HepG2 (cell line): ENCODE results near the gene TRABD. TPM values are rescaled to one million over a fixed set of nuclear protein-coding genes. Genes with fewer than 3 reads are reported as not detected.

ENCODE experiments used
- ATAC-seq: fragments of 200-7000 bp; cut with Tn5 transposase; 3 replicates; pipeline ENCODE4 v1.9.1; 2020; ENCODE audit warnings: mild to moderate bottlenecking, moderate library complexity
- BruUV-seq: library from RNA; stranded (reverse); fragments of 400-500 nt; replicated peaks from 2 replicates; lab custom pipeline; 2021; lab: Mats Ljungman, UMichigan
- CTCF ChIA-PET: fragments of 300-600 bp; formaldehyde crosslinking; extraction: SDS; loops from one replicate; lab custom pipeline; 2021; ENCODE audit warnings: low total read pairs, inconsistent platforms, low intra/inter-chr PET ratio; lab: Yijun Ruan, JAX
- POLR2A ChIA-PET: fragments of 350-600 bp; sonication (Branson Sonifier 250); formaldehyde crosslinking; loops from one replicate; lab custom pipeline; 2020; ENCODE audit warnings: antibody characterized with exemption, inconsistent platforms; lab: Yijun Ruan, JAX
- DNase-seq: peaks from one replicate; pipeline ENCODE4 v3.0.0-alpha.2; 2015; ENCODE audit warnings: low spot score
- FAIRE-seq: peaks from 3 replicates; lab custom pipeline; 2011; peaks lifted over from hg19 to GRCh38; lab: Jason Lieb, UNC
- H2AFZ ChIP-seq: one replicate; pipeline ENCODE4 v1.6.1; 2011; ENCODE audit warnings: low read length, inconsistent platforms
- H3K27ac ChIP-seq: fragments of 300-600 bp; 3 replicates; pipeline ENCODE4 v1.8.0; 2011; ENCODE audit warnings: mixed run types, mild to moderate bottlenecking, mixed read lengths, low read length, inconsistent platforms; ENCODE audit not compliant: insufficient read depth; ENCODE audit errors: extremely low read length
- H3K27me3 ChIP-seq, 2 experiments: fragments of 200-600 bp in 1 of 2; 2 replicates in 1 of 2; 3 replicates in 1 of 2; pipeline versions ENCODE4 v1.6.0 to v1.8.0; 2011; ENCODE audit warnings: low read length in 2 of 2, mild to moderate bottlenecking in 2 of 2, moderate library complexity in 2 of 2, inconsistent platforms in 1 of 2; ENCODE audit not compliant: insufficient read depth in 2 of 2, control insufficient read depth in 1 of 2
- H3K36me3 ChIP-seq, 2 experiments: fragments of 200-600 bp in 1 of 2; replicated peaks in 1 of 2; 2 replicates in 1 of 2; 3 replicates in 1 of 2; pipeline versions ENCODE4 v1.5.1 to v1.8.0; 2011; ENCODE audit warnings: low read length in 2 of 2, inconsistent platforms in 1 of 2; ENCODE audit not compliant: insufficient read depth in 2 of 2, control insufficient read depth in 1 of 2
- H3K4me1 ChIP-seq: 2 replicates; pipeline ENCODE4 v1.5.1; 2012; ENCODE audit warnings: low read length, inconsistent platforms; ENCODE audit not compliant: insufficient read depth
- H3K4me2 ChIP-seq: 2 replicates; pipeline ENCODE4 v1.6.0; 2011; ENCODE audit warnings: low read depth, low read length, inconsistent platforms
- H3K4me3 ChIP-seq, 3 experiments: fragments of 200-600 bp in 1 of 3; sonication (generic), shearing (Covaris generic) in 1 of 3; replicated peaks in 1 of 3; 2 replicates each; pipeline ENCODE4 v1.5.1; 2011 to 2016; ENCODE audit warnings: low read length in 3 of 3, inconsistent platforms in 2 of 3, low read depth in 2 of 3, mild to moderate bottlenecking in 2 of 3, control low read depth in 1 of 3, mixed read lengths in 1 of 3; ENCODE audit not compliant: insufficient read depth in 1 of 3
- H3K79me2 ChIP-seq: one replicate; pipeline ENCODE4 v1.6.1; 2011; ENCODE audit warnings: low read length, inconsistent platforms; ENCODE audit not compliant: insufficient read depth
- H3K9ac ChIP-seq: 2 replicates; pipeline ENCODE4 v1.6.0; 2011; ENCODE audit warnings: mild to moderate bottlenecking, low read depth, low read length, inconsistent platforms; ENCODE audit not compliant: insufficient read depth
- H3K9me3 ChIP-seq: 2 replicates; pipeline ENCODE4 v1.5.1; 2012; ENCODE audit warnings: mild to moderate bottlenecking, low read length
- H4K20me1 ChIP-seq: 2 replicates; pipeline ENCODE4 v1.6.0; 2011; ENCODE audit warnings: inconsistent platforms, mild to moderate bottlenecking, low read length, moderate library complexity; ENCODE audit not compliant: insufficient read depth
- E2F1 ChIP-seq: sonication (generic); formaldehyde crosslinking; IDR thresholded peaks from 2 replicates; pipeline ENCODE4 v1.5.0; 2020; ENCODE audit warnings: missing genetic modification reagents
- FOSL1 ChIP-seq: sonication (generic); formaldehyde crosslinking; IDR thresholded peaks from 2 replicates; pipeline ENCODE4 v1.9.0; 2021; ENCODE audit warnings: missing genetic modification reagents, borderline replicate concordance
- KDM1A ChIP-seq: IDR thresholded peaks from 2 replicates; pipeline ENCODE4 v1.6.1; 2016; ENCODE audit warnings: missing compliant biosample characterization
- MYNN ChIP-seq: sonication (generic); formaldehyde crosslinking; IDR thresholded peaks from 2 replicates; pipeline ENCODE4 v1.4.0; 2020; ENCODE audit warnings: mild to moderate bottlenecking, low read depth, missing genetic modification reagents
- RBFOX2 ChIP-seq: fragments of 200-400 bp; formaldehyde crosslinking; IDR thresholded peaks from 2 replicates; pipeline ENCODE4 v1.6.1; 2017; ENCODE audit warnings: low read depth, mild to moderate bottlenecking, low read length
- SAP130 ChIP-seq: IDR thresholded peaks from 2 replicates; pipeline ENCODE4 v1.6.1; 2016; ENCODE audit warnings: low read depth
- SRSF1 ChIP-seq: fragments of 200-400 bp; formaldehyde crosslinking; optimal IDR thresholded peaks from 2 replicates; pipeline ENCODE3; 2017; ENCODE audit warnings: mild to moderate bottlenecking, low read depth, low read length, moderate library complexity
- ZBTB42 ChIP-seq: sonication (generic); formaldehyde crosslinking; IDR thresholded peaks from 2 replicates; pipeline ENCODE4 v1.5.0; 2020; ENCODE audit warnings: mild to moderate bottlenecking, missing genetic modification reagents
- ZEB1 ChIP-seq: IDR thresholded peaks from 2 replicates; pipeline ENCODE4 v1.6.1; 2012; ENCODE audit warnings: mild to moderate bottlenecking, low read depth, inconsistent platforms; ENCODE audit not compliant: insufficient replicate concordance
- ZNF180 ChIP-seq: sonication (generic); formaldehyde crosslinking; IDR thresholded peaks from 2 replicates; pipeline ENCODE4 v1.4.0; 2020; ENCODE audit warnings: low read depth, missing genetic modification reagents, borderline replicate concordance
- WGBS: methylation state at CpG from one replicate; pipeline ENCODE4 v1.1.6; 2017; ENCODE audit warnings: low lambda C conversion rate; 5-methylcytosine and 5-hydroxymethylcytosine counted together
- in situ Hi-C: cut with HindIII; loops from 2 replicates; pipeline ENCODE4 v1.10.0; 2017; ENCODE audit warnings: low pct_unique_long_range_greater_than_20kb; ENCODE audit not compliant: extremely low pct_ligation_motif_present
- intact Hi-C: fragments of 100-400 bp; cut with micrococcal nuclease; formaldehyde crosslinking; loops from one replicate; pipeline ENCODE4 v1.10.0; 2022; ENCODE audit not compliant: unreplicated experiment
- polyA plus RNA-seq, 8 experiments: library from polyadenylated mRNA; depleted of rRNA in 3 of 8; stranded (reverse) in 7 of 8; unstranded in 1 of 8; fragments of >200 nt; fragmentation: Illumina TruSeq in 4 of 8; extraction: Trizol in 4 of 8; gene quantifications; 2 replicates each; pipeline versions ENCODE4 v1.2.1 to v1.2.3, GENCODE V29; 2011 to 2016; ENCODE audit warnings: low read depth in 4 of 8, missing spikeins in 1 of 8, mixed read lengths in 1 of 8; ENCODE audit not compliant: insufficient read depth in 1 of 8
- total RNA-seq, 5 experiments: library from RNA; depleted of rRNA; stranded (reverse); fragments of >200 nt; fragmentation: Illumina TruSeq; extraction: Trizol; gene quantifications; 2 replicates each; pipeline ENCODE4 v1.2.3, GENCODE V29; 2016; ENCODE audit warnings: low read depth in 1 of 5
- TF ChIP-seq, protein P1 (sequence below): sonication (generic); formaldehyde crosslinking; IDR thresholded peaks from 2 replicates; pipeline ENCODE4 v1.9.0; 2021; ENCODE audit warnings: missing genetic modification reagents, borderline replicate concordance
- TF ChIP-seq, protein P2 (sequence below): sonication (generic); formaldehyde crosslinking; IDR thresholded peaks from 2 replicates; pipeline ENCODE4 v1.5.0; 2020; ENCODE audit warnings: missing genetic modification reagents
- TF ChIP-seq, protein P3 (sequence below): sonication (generic); formaldehyde crosslinking; IDR thresholded peaks from 2 replicates; pipeline ENCODE4 v1.8.0; 2022; ENCODE audit warnings: mild to moderate bottlenecking, missing genetic modification reagents, moderate library complexity
- TF ChIP-seq, protein P4 (sequence below): sonication (generic); formaldehyde crosslinking; conservative IDR thresholded peaks from 2 replicates; pipeline ENCODE4 v1.8.0; 2022; ENCODE audit warnings: missing genetic modification reagents

The TRABD gene
- total and polyA plus RNA-seq, 2 of the 13 experiments (the other 11 are each of a cell fraction or from before 2014, with no cell fraction given): 21.5 to 28.9 TPM

DNA sequence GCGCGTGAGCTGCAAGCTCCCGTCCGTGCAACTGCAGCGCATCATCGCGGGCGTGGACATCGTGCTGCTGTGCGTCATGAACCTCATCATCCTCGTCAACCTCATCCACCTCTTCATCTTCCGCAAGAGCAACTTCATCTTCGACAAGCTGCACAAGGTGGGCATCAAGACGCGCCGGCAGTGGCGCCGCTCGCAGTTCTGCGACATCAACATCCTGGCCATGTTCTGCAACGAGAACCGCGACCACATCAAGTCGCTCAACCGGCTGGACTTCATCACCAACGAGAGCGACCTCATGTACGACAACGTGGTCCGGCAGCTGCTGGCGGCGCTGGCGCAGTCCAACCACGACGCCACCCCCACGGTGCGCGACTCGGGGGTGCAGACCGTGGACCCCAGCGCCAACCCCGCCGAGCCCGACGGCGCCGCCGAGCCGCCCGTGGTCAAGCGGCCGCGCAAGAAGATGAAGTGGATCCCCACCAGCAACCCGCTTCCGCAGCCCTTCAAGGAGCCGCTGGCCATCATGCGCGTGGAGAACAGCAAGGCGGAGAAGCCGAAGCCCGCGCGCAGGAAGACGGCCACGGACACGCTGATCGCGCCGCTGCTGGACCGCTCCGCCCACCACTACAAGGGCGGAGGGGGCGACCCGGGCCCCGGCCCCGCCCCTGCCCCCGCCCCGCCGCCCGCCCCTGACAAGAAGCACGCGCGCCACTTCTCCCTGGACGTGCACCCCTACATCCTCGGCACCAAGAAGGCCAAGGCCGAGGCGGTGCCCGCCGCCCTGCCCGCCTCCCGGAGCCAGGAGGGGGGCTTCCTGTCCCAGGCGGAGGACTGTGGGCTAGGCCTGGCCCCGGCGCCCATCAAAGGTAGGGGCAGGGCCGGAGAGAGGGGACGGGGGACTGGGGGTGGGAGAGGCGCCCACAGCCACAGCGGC, 7.9 kb upstream of the TRABD start (continued):
- TF ChIP-seq E2F1 (CRISPR knock-in tag): no peak
- no peak for TF ChIP-seq KDM1A (CRISPR knock-in tag)

- CTCF ChIA-PET: no interaction called here
- TF ChIP-seq SRSF1 (no peak), SAP130 (no peak), ZNF180 (CRISPR knock-in tag) (no peak), ZEB1 (no peak), ZBTB42 (CRISPR knock-in tag) (no peak), RBFOX2 (no peak), MYNN (CRISPR knock-in tag) (no peak), FOSL1 (CRISPR knock-in tag) (no peak)
- TF ChIP-seq, protein P1, sequence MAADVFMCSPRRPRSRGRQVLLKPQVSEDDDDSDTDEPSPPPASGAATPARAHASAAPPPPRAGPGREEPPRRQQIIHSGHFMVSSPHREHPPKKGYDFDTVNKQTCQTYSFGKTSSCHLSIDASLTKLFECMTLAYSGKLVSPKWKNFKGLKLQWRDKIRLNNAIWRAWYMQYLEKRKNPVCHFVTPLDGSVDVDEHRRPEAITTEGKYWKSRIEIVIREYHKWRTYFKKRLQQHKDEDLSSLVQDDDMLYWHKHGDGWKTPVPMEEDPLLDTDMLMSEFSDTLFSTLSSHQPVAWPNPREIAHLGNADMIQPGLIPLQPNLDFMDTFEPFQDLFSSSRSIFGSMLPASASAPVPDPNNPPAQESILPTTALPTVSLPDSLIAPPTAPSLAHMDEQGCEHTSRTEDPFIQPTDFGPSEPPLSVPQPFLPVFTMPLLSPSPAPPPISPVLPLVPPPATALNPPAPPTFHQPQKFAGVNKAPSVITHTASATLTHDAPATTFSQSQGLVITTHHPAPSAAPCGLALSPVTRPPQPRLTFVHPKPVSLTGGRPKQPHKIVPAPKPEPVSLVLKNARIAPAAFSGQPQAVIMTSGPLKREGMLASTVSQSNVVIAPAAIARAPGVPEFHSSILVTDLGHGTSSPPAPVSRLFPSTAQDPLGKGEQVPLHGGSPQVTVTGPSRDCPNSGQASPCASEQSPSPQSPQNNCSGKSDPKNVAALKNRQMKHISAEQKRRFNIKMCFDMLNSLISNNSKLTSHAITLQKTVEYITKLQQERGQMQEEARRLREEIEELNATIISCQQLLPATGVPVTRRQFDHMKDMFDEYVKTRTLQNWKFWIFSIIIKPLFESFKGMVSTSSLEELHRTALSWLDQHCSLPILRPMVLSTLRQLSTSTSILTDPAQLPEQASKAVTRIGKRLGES (CRISPR knock-in tag): no peak
- TF ChIP-seq, protein P2, sequence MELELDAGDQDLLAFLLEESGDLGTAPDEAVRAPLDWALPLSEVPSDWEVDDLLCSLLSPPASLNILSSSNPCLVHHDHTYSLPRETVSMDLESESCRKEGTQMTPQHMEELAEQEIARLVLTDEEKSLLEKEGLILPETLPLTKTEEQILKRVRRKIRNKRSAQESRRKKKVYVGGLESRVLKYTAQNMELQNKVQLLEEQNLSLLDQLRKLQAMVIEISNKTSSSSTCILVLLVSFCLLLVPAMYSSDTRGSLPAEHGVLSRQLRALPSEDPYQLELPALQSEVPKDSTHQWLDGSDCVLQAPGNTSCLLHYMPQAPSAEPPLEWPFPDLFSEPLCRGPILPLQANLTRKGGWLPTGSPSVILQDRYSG: no peak
- TF ChIP-seq, protein P3, sequence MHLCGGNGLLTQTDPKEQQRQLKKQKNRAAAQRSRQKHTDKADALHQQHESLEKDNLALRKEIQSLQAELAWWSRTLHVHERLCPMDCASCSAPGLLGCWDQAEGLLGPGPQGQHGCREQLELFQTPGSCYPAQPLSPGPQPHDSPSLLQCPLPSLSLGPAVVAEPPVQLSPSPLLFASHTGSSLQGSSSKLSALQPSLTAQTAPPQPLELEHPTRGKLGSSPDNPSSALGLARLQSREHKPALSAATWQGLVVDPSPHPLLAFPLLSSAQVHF (CRISPR knock-in tag): no peak
- TF ChIP-seq, protein P4, sequence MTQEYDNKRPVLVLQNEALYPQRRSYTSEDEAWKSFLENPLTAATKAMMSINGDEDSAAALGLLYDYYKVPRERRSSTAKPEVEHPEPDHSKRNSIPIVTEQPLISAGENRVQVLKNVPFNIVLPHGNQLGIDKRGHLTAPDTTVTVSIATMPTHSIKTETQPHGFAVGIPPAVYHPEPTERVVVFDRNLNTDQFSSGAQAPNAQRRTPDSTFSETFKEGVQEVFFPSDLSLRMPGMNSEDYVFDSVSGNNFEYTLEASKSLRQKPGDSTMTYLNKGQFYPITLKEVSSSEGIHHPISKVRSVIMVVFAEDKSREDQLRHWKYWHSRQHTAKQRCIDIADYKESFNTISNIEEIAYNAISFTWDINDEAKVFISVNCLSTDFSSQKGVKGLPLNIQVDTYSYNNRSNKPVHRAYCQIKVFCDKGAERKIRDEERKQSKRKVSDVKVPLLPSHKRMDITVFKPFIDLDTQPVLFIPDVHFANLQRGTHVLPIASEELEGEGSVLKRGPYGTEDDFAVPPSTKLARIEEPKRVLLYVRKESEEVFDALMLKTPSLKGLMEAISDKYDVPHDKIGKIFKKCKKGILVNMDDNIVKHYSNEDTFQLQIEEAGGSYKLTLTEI (CRISPR knock-in tag): no peak
These were observed 7.2 kb upstream of the TRABD start for GRCh38 chr22:50178471-50178864.

More at GRCh38 chr22:50178471-50178864, 7.2 kb upstream of the TRABD start:
- no TSS peak for BruUV-seq
- POLR2A ChIA-PET: no interaction called here
- Histone ChIP-seq H3K4me3 (no peak overlapping the region), H3K36me3 (no peaks in the 10 kb centered on the region), H2AFZ (no peak overlapping the region), H3K9me3 (no peaks in the 10 kb centered on the region), H3K79me2 (no peaks in the 10 kb centered on the region), H3K27me3 (no peaks in the 10 kb centered on the region; a peak in 1 of 5 replicates), H3K4me1 (peaks cover 11% of the 10 kb centered on the region), H3K4me2 (no peak overlapping the region), H3K27ac (no peak overlapping the region), H3K9ac (no peak overlapping the region), H4K20me1 (no peaks in the 10 kb centered on the region)
- FAIRE-seq (no peak), ATAC-seq (no peak), DNase-seq (no peak)
- WGBS: 90% methylated on average over 4 of the region's 22 CpGs
- intact Hi-C loops (no loop called here), in situ Hi-C loops (no loop called here)
